C1 segment of cervical spinal cord (tissue), 14 donors: Measurements from ENCODE around the gene WNT11.
"Not testable (repeated sequence)": the region's sequence is repeated elsewhere in the genome, so short reads cannot be mapped to it uniquely, and the experiment has no call there.

Source experiments
- DNase-seq, 14 donors: peaks; one replicate each; lab custom pipeline; 2025; lab: John Stamatoyannopoulos, UW

WNT11 gene

DNA sequence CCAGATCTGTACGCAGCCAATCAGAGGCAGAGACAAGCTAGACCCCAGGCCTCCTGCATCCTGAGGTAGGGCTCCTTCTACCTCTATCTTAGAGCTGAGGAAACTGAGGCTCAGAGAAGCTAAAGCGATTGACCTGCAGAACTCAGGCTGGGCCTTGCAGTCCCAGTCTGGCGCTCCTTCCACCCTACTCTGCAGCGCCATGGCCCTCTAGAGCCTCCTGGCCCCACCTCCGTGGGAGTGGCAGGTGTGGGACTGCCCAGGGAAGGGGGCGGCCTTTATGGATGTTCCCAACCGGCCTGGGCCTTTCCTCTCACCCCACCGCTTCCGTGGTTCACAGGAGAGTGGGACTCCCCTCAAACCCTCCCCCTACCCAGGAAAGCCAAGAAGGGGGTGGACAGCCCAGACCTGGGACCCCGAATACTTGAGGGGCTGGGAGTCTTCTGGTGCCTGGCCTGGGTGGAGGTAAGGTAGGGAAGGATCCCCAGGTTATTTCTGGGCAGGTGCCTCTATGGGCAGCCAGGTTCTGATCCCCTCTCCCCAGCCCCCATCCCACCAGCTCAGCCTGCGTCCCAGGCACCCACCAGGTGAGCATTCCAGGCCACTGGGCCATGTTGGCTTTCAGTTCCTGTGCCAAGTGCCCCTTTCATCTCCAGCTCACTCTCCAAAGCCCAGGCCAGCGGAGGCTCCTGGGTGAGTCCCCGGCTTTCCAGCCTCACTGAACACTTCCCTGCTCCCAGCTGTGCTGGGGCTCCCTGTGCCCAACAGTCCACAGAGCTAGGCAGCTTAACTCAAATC, 3.0 kb downstream of the WNT11 start:
- DNase-seq = no peak

DNA sequence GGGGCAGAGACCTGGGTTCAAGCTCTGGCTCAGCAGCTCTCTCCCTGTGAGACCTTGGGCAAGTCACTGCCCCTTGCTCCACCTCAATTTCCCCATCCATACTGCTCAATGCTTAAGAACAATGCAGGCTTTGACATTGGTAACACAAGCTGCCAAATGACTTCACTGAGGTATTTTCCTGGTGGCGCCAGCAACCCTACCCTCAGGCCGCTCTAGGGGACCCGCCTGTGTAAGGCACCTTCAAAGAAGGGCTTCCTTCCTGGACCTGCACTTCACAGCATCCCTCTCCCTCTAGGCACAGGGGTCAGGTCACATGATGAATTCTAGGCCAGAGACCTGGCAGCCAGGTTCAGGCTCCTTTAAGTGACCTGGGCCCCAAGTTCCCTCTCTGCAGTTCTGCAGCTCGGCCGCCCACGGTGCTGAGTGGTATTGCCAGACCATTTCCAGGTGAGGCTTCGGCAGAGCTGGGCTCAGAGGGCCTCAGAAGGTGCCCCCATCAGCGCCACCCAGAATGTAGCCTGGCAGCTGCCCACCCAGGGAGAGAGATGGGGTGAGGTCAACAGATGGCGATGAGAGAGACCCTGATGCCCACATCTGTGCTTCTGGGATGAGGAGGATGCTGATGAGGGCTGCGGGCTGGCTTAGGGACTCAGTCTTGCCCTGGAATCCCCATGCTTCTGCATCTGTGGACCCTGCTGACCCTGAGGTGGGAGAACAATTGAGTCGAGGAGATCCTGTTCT, 4.5 kb downstream of the WNT11 start:
- DNase-seq = no peak

DNA sequence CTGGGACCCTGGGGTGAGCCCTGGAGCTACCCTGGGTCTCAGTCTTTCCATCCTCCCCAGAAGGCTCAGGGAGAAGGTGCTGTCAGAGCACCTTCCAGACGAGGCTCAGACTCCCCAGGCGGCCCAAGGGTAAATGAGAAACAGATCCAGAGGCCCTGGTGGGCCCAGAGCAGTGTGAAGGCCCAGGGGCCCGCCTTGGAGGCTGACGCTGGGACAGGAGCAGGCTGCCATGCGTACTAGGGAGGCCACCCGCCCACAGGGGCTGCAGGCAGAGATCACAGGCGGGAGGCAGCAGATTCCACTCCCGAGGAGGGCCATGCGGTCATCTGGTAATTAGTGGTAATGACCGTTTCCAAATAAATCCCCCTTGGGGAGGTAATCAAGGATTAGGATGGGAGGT, 5.2 kb downstream of the WNT11 start:
- no peak for DNase-seq

DNA sequence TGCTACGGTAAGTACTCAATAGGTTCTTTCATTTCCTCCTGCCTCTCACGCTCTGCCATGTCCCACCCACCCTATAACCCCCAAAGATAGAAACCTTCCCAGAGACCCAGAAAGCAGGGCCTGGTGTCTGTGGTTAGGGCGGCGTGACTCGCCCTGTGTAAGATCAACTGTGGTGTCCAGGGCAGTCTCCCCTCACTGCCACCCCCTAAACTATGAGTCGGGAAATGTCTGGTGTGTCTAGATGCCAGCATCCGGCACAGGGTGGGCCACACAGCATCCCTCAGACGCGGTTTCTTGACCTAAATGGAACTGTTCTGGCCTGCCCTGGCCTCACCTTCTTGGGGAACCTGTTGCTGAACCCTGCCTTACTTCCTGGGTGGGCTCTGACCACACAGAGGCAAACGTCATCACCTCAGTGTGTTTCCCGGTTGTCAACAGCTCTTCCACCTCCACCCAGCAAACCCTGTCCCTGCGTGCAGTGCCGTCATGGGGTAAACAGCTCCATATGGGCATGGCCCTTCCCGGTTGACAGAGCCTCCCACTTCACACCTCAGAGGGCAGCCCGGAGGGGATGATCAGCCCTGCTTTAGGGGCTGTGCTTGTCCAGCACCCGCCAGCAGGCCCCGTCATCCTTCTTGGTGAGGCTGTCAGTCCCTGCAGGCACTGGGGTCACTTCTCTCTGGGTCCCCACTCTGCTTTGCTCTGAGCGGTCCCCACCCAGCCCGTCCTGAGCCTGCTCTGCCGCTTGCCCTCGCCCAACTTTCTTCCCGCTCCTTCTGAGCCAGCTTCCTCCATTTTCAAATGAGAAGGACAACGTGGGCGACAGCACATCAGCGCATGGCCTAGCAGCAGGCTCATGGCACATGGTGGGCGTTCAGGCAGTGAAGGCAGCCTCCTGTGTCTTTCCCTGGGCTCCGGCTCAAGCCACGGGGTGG, 6.0 kb downstream of the WNT11 start:
- no peak for DNase-seq

DNA sequence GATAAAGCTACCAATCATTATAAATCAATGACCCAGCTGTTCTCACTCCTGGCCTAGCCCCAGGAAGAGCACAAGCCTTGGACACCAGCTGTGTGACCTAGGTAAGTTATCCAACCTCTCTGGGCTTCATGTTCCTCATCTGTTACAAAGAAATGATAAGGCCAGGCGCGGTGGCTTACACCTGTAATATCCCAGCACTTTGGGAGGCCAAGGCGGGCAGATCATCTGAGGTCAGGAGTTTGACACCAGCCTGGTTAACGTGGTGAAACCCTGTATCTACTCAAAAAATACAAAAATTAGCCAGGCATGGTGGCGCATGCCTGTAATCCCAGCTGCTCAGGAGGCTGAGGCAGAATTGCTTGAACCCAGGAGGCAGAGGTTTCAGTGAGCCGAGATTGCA, 7.6 kb downstream of the WNT11 start:
- DNase-seq = not testable (repeated sequence)

DNA sequence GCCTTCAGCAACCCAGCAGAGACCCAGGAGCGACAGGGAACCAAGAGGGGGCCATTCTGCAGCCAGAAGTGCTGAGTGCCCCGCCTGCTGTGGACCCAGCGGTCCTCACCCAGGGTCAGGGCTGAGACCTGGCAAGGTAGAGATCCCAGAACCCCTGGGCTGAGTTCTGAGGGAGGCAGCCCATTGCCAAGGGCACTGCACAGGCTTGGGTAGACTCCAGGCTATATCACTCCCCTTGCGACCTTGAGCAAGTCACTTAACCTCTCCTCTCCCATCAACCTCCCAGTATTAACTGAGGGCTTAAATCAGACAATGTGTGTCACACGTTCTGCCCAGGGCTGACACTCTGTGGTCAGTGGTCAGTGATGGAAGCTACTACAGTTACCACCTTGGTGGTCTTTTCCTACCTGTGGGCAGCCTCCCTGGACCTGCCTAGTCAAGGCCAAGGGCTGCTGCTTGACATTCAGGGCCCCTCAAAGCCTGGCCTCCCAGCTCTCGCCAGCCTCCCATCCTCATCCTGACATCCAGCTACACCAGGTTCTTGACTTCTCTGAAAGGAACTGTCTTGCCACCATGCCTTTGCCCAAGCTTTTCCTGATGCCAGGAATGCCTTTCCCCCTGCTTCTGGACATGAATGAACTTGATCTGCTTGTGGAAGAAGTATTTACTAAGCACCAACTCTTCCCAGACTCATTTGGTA, 8.2 kb downstream of the WNT11 start:
- DNase-seq = no peak

DNA sequence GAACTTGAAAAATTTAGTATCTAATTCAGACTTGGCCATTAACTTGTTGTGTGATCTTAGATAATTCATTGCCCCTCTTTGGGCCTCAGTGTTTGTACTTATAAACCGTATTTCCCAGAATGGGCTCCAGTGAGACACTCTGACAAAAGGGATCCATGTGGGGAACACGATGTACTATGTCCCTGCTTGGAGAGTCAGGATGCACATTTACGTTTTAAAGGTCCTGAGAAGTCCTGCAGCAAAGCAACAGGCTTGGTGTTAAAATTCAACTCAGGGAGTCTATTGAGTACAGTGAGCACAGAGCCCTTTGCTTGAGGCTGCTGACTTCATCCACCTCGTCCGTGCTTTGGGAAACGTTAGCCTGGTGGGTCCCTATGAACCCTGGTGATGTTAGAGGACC, 9.0 kb downstream of the WNT11 start:
- no peak for DNase-seq

DNA sequence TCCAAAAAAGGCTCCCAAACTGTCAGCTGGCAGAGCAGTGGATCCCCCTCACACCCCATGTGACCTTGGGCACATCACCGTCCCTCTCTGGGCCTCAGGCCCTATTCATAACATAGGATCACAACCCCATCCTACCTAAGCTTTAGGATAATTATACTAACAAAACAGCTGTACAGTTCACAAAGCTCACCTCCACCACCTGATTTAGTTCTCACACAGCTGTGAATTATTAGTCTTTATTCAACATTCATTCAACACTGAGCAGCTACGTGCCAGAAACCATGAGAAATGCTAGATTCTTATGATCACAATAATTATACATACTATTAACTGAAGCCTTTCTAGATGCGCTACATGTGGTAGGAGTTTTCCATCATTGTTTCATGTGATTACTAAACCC, 9.5 kb downstream of the WNT11 start:
- no peak for DNase-seq

DNA sequence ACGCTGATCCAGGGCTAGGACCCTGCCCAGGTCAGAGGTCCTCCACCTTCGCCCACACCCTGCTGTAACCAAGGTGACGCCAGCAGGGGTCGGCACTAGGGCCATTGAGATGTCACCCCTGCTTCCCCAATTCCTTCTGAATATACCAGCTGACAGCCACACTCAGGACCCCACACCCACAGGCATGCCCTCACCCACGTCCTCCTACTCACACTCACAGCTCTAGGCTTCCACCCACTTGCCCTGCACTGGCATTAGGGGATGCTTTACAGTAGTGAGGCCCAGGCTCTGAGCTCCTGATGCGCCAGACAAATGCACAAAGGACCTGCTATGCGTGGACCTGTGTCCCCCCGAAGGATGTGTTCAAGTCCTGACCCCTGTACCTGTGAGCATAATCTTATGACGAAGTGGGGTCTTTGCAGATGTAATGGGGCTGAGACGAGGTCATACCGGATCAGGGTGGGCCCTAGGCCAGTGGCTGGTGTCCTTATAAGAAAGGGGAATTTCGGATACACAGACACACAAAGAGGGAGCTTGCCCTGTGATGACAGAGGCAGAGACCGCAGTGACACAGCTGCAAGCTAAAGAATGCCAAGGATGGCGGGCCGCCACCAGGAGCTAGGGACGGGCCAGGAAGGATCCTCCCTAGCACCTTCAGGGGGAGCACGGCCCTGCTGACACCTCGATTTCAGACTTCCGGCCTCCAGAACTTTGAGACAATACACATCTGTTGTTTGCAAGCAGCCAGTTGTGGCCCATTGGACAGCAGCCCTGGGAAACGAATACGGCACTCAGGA, 11.2 kb downstream of the WNT11 start:
- DNase-seq = no peak

DNA sequence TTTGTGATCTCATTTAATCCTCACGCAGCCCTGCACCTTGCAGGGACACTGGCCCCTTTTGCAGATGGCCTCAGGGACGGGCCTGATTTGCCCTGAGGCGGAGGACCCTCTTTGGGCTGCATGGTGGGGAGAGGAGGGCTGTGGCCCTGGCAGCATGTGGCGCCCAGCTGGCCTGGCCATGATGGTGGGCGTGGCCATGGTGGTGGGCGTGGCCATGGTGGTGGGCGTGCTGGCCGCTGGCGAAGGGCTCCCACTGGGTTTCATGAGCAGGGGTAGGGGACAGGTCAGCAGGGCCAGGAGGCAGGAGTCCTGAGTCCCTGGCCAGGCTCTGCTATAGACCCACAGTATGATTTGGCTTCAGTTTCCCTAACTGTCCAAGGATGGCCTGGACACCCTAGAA, 13.1 kb downstream of the WNT11 start:
- DNase-seq = no peak

DNA sequence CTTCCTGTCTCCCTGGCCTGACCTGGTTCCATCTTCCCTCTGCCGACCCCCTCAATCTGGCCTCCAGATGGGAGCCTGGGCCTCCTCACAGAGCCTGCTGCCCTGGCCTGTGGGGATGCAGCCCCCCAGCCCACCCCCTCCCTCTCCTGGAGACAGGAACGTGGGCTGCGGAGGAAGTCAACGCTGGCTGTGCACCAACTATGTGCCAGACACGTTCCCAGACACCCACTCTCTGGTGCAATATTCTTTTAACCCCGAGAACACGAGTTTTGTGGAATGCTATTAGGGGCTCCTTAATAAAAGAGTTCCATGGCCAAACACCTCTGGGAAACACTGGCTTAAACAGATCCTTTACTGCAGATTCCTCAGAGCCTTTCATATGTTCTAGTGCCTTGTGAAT, 15.9 kb downstream of the WNT11 start:
- no peak for DNase-seq

DNA sequence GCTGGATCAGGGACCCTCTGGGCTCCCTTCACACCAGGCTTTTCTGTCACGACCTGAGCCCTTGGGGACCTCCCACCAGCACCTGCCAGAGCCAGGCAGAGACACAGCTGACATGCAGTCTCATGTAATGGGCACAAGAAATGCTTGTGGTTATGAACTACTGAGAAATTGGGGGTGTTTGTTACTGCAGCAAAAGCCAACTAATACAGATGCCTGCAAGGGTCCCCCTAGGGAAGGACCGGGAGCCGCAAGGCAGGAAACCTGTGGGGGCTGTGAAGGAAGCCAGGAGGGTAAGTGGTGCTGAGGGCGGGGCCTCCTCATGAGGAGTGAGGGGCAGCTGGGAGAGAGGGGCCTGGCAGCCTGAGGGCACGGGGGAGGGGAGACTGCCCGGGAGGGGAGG, 16.6 kb downstream of the WNT11 start:
- DNase-seq = no peak

DNA sequence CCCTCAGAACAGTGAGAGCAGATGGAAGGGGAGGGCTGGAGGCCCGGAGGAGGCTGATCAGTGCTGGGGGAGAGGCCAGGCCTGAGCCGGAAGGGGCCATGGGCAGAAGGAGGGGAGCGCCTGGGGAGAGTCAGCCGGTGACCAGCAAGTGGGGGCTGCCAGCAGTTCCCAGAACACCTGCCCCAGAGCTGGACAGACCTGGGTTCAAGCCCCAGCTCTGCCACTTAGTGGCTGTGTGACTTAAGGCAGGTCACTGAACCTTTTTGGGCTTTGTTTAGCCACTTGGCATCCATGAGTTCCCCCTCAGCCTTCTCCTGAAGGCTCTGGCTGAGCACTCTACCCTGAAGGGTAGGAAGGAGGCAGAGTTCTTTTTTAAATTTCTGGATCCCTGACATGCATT, 17.4 kb downstream of the WNT11 start:
- no peak for DNase-seq

DNA sequence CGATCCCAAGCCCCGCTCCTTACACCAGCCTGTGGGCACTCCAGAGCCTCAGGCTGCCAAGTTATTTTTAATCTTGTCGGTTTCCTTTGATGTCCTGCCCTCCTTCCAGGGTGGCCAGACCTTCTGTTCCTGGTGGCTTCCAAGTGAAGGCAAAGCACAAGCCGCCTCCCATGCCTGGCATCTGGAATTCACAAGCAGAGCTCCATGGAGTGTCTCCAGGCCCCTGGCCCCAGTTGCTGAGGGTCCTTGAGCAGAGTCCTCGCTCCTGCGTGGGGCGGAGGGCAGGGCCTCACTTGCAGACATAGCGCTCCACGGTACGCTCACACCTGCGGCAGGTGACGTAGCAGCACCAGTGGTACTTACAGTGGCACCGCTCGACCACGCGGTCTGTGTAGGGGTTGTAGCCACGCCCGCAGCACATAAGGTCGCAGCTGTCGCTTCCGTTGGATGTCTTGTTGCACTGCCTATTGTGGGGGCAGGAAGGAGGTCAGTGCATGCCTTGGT, 19.5 kb downstream of the WNT11 start:
- DNase-seq = peak in 1 of 14 donors; percentile 31

DNA sequence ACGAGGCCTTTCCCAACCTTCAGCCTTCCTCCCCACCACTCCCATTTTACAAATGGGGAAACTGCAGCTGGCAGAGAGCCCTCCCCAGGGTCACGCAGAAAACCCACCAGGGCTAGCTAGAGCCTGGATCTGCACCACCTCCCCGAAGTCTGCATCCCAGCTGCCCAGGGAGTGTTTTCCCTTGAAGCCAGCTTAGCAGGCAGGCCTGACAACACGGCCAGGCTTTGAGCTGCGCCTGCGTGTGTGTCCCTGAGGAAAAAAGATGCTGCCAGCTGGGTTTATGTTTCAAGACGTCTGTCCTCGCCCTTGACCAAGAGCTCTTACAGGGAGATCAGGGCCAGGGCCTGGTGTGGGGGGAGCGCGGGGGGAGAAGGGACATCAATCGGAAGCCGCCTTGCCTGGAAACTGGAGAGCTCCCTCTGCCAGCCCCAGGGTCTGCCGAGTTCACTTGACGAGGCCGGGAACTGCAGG, 20.3 kb downstream of the WNT11 start:
- peak in 2 of 14 donors; percentile 6 to 35 for DNase-seq

DNA sequence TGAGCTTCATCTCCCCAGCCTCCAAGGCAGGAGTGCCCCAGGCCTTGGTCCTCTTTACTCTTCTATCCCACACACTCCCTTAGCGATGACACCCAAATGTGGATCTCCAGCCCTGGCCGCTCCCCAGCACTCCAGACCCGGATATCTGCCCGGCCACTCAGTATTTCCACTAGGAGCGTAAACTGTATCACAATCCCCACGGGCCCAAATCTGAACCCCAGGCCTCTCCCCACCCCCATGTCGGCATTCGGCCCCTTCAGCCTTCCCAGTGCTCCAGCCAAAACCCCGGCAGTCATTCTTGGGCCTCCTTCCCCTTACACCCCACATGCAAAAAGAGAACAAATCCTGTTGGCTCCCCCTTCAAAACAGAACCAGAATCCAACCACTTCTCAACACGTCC, 20.8 kb downstream of the WNT11 start:
- DNase-seq = no peak

DNA sequence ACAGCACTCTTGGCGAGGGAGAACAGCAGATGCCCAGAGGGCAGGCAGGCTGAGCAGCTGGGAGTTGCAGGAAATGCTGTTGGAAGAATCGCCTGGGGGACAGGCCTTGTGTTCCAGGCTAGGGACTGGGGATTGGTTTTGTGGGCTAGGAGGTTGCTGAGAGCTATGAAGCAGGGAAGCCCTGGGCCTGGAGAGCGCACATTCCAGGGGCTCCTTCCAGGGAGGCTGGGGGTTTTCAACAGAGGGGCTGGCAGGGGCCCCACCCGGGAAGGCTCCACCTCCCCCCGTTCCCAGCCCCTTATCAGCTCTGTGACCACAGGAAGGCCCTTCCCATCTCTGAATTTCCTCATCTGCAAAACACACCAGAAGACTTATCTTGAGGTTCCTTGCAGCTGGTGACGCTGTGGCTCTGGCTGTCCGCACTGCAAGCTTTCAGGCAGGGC, 21.7 kb downstream of the WNT11 start:
- no peak for DNase-seq

DNA sequence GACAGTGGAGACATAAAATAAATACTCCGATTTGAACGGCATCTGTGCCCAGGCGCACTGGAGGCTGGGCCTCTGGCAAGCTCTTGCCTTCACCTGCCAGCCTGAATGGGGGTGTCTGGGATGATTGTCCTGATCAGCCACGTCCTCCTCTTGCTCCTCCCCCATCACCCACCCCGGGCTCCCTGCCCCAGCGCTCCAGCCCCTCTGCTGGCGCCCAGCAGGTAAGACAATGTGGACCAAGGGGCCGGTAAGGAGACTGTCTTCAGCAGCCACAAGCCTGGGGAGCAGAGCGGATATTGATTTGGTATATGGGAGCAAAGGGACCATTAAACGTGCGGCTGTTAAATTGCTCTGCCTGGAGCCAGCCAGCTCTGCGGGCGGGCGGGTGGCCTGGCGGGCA, 24.9 kb downstream of the WNT11 start:
- no peak for DNase-seq

DNA sequence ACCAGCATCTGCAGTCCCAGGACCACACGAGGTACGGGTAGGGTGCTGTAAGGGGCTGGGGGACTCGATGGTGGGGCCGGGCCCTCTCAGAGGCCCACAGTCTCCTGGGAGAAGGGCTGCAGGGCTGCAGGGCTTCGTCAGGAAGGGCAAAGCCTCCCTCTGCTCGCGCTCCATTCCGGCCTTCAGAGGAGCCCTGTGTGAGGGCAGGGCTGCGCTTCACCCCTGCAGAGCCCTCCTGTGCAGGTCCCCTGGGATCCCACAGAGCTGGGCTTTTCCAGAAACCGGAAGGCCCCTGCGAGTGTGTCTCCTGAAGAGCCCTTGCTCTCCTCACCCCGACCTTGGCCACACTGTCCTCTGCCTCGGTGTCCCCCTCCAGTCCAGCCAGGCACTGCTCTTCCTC, 27.2 kb downstream of the WNT11 start:
- DNase-seq = no peak

DNA sequence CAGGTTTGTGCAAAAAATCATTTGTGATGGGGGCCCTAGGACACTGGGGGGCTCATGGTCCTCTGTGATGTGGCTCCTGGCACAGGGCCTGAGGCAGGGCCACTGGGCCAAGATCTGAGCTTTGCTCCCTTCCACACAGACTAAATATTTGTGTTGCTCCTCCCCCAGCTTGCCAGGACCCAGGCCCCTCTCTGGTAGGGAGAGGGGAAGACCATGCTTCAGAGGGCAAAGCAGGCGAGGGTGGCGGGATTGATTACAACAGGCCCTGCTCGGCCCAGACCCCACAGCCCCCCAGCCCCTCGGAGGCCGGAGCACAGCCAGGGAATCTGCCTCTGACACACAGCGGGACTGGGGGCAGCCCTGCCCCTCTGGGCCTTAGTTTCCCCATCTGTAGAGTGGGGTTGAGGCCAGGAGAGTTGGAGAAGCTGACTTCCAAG, 29.0 kb downstream of the WNT11 start:
- no peak for DNase-seq
